Activated B cell treated with CpG ODN at 0.5 μM for 24 hours (primary cell): Measurements from ENCODE around the gene NKX2-1. TPM values are rescaled to one million over a fixed set of nuclear protein-coding genes. Genes with fewer than 3 reads are reported as not detected.

Source experiments
- total RNA-seq: library from RNA; stranded (reverse); gene quantifications from 2 replicates; pipeline ENCODE4 v1.2.3, GENCODE V29; 2022

The NKX2-1 gene
- total RNA-seq, 1 donor from 2014 or later: not detected

Other genes starting within 250 kb of the NKX2-1 start
- gene MBIP, start 199.6 kb downstream of the NKX2-1 start, total RNA-seq: 17.0 and 21.7 TPM in 2 replicates
- gene NKX2-8, start 62.4 kb upstream of the NKX2-1 start, total RNA-seq: not detected in 2 replicates
- gene PAX9, start 141.6 kb upstream of the NKX2-1 start, total RNA-seq: not detected in 2 replicates